Neural cell (in vitro differentiated cells): Measurements from ENCODE around the gene TRIO.

ENCODE experiments used
- CTCF ChIP-seq: fragments of 450-650 bp; IDR thresholded peaks from 2 replicates; pipeline ENCODE4 v1.5.1; 2014; ENCODE audit warnings: antibody characterized with exemption, mild to moderate bottlenecking, moderate library complexity; ENCODE audit not compliant: poor library complexity, severe bottlenecking
- SMC3 ChIP-seq: fragments of 450-650 bp; conservative IDR thresholded peaks from 2 replicates; pipeline ENCODE4 v1.6.1; 2014; ENCODE audit warnings: antibody characterized with exemption, mild to moderate bottlenecking, moderate library complexity; ENCODE audit not compliant: poor library complexity

- no peak for TF ChIP-seq SMC3
- no peak for TF ChIP-seq CTCF
Measured at GRCh38 chr5:14256756-14257393, 113.7 kb downstream of the TRIO start.
